HG03280 (cell line): ENCODE results near the gene POSTN.

Experiments used
- ATAC-seq: cut with Tn5 transposase; IDR thresholded peaks from one replicate; pipeline ENCODE4 v1.9.1; 2021; ENCODE audit warnings: mild to moderate bottlenecking, moderate library complexity; ENCODE audit not compliant: unreplicated experiment

Gene POSTN

GRCh38 chr13:37598597-37598996 is at the start of gene POSTN:
POSTN (minus strand) TSS chr13:37598768; CDS start chr13:37598726, 42 bp downstream.
- ATAC-seq, result no peak

GRCh38 chr13:37647031-37647650 is 48.6 kb upstream of the POSTN start:
- ATAC-seq, result no peak

GRCh38 chr13:37646531-37646930 is 48.0 kb upstream of the POSTN start:
- ATAC-seq, result no peak

GRCh38 chr13:37645181-37645740 is 46.7 kb upstream of the POSTN start:
- no peak for ATAC-seq

GRCh38 chr13:37641391-37641790 is 42.8 kb upstream of the POSTN start:
- no peak for ATAC-seq

GRCh38 chr13:37640499-37640898 is 41.9 kb upstream of the POSTN start:
- ATAC-seq, result no peak

GRCh38 chr13:37636701-37637100 is 38.1 kb upstream of the POSTN start:
- no peak for ATAC-seq

- no peak for ATAC-seq
These were observed 33.7 kb upstream of the POSTN start for GRCh38 chr13:37632294-37632693.

GRCh38 chr13:37627428-37627827 is 28.9 kb upstream of the POSTN start:
- ATAC-seq, result no peak

- ATAC-seq, result no peak
These were observed 23.3 kb upstream of the POSTN start for GRCh38 chr13:37621811-37622361.

- no peak for ATAC-seq
These were observed 20.0 kb upstream of the POSTN start for GRCh38 chr13:37618554-37618953.

GRCh38 chr13:37617173-37617572 is 18.6 kb upstream of the POSTN start:
- no peak for ATAC-seq

- ATAC-seq, result no peak
These were observed 17.6 kb upstream of the POSTN start for GRCh38 chr13:37616131-37616530.

GRCh38 chr13:37615276-37615675 is 16.7 kb upstream of the POSTN start:
- ATAC-seq, result no peak

GRCh38 chr13:37613638-37614037 is 15.1 kb upstream of the POSTN start:
- ATAC-seq, result no peak

- ATAC-seq, result no peak
These were observed 14.7 kb upstream of the POSTN start for GRCh38 chr13:37613236-37613635.

GRCh38 chr13:37608750-37609339 is 10.3 kb upstream of the POSTN start:
- ATAC-seq, result no peak

- no peak for ATAC-seq
These were observed 4.3 kb upstream of the POSTN start for GRCh38 chr13:37602733-37603381.

- no peak for ATAC-seq
These were observed 3.3 kb upstream of the POSTN start for GRCh38 chr13:37601648-37602440.

GRCh38 chr13:37599519-37599918 is 951 bp upstream of the POSTN start:
- ATAC-seq, result no peak

- no peak for ATAC-seq
These were observed 1.0 kb downstream of the POSTN start for GRCh38 chr13:37597477-37598025.
